NCI-H2227 (cell line): ENCODE data around the gene ENOX1.
A peak's percentile ranks its signal among the peaks of the same experiment; 100 is the strongest.
"Not testable (repeated sequence)": the region's sequence is repeated elsewhere in the genome, so short reads cannot be mapped to it uniquely, and the experiment has no call there.

ENCODE experiments used
- DNase-seq: peaks from one replicate; lab custom pipeline; 2025; ENCODE audit not compliant: unreplicated experiment; lab: John Stamatoyannopoulos, UW

Gene ENOX1

DNA sequence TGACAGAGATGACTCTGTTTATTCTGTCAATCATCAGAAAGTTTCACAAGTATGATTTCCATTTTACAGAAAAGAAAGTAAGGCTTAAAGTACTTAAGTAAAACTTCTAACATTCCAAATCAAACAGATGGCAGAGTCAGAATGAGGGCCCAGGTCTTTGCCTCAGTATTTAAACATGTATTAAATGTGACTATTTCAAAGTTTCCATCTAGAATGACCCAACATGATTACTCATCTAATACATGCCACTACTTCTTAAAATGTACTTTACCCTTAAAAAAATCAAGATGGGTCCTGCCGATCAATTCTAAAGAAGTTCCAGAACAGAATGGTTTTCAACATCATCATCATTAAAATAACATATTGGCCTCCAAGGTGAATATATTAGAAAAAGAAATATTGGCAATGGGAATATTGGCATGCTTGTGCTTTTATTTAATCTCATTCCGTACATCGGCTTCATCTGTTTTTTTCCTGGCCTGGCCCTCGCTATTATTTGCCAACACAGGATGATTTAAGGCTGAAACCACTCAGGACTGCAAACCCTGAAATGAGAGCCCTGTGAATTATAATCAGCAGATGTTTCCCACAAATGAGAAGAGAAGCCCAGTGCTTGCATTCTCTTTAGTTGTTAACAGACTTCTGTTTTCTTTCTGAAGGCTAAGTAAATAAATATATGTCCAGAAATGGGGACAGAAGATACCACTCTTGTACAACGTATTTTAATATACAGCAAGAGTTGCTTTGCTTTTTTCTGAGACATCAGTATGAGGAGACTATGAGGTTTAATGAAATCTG, 423.4 kb downstream of the ENOX1 start:
- no peak for DNase-seq

- DNase-seq: no peak
Measured at GRCh38 chr13:43362556-43362955, 424.2 kb downstream of the ENOX1 start.

DNA sequence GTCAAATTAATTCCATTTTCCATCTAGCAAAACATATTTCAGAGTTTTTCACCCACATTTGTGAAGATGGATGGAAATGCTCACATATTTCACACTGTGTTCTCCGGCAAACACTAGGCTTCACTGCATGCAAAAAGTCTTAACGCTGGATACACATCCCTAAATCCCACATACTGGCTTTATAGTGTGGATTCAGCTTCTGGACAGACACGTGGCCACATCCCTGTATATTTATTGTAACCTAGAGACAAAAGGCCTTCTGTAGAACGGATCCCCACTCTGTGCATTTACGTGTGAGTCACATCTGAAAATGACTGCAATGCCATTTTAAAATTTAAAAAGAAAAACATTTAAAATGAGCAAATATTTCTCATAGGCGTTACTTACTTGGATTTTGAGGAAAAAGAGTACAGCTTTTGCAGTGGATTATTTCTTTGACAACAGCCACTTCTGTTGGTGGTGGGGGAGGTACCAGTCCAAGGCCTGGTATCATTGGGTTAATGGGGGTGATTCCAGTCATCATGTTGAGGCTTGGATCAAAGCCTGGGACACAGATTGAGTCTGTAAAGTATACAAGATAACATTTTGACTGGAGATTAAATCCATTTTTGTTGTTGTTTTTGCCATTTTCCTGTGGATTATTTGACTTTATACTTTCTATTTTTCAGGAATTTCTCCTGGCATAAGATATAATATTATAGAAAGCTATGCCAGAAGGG, 425.7 kb downstream of the ENOX1 start:
- peak; percentile 4 for DNase-seq

DNA sequence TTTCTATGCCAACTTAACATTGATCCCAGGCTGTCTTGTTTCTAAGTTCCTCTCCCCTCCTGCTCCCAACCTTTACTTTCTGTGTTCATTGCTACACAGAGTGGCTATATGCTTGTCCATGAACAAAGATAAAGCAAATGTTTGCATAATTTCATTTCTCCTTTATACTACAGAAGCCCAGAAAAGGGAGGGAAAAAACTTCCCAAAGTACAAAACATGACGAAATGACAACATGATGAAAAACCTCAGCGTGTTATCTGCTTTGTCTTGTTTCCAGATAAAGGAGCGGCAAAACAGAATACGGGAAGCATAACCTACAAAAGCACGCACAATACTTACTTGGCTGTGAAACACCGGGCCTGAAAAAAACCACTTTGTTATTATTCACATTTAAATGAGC, 426.6 kb downstream of the ENOX1 start:
- no peak for DNase-seq

- DNase-seq: no peak
Measured at GRCh38 chr13:43359536-43359935, 427.2 kb downstream of the ENOX1 start.

DNA sequence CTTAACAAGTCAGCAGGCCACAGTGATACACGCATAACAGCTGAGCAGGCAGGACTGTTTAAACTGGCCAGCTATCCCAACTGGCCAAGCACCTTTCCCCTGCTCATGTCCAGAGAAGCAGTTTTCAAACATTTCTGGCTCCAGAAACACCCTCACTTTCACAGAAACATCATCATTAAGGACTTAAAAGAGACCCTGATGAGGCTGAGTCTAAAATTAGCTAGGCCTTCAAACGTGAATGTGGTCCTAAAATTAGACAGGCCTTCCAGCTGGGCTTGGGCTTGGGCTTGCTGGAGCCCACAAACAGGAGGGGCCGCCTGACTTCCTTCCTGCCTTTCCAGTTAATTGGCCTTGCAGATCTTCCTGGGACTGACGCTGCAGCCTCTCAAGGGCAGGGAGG, 429.2 kb downstream of the ENOX1 start:
- DNase-seq: no peak

DNA sequence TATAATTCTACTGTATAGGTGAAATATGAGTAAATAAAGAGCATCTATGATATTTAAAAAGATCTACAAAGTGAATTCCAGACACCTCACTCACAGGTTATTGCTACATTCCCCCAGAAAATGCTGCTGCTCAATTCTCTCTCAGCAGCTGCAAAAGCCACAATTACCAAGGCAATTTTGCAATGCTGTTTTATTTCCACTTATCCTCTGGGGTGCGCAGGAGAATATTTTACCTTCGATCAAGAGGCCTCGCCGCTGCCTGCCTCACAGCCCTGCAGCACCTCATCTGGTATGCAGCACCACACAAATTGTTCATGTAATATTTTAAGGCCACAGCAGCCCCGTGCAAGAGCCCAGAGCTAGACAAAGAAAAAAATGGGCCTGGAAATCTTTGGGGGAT, 430.2 kb downstream of the ENOX1 start:
- DNase-seq: peak; percentile 65

DNA sequence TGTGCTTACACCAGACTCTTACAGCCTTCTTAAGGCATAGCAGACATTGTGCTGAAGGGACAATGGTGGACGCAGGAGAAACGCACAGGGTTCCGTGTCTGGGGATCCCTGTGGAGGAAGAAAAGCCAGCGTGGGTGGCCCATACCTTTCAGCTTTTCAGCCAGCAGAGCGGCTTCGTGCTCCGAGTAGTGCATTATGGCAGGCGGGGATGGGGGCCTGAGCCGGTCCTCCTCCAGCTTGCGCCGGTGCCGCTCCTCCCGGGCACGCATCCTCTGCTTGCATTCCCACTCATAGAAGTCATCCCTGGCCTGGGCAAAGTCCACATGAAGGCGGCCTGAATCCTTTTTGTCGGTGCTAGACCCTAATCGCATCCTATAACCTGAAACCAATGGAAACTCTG, 431.0 kb downstream of the ENOX1 start:
- DNase-seq: no peak

DNA sequence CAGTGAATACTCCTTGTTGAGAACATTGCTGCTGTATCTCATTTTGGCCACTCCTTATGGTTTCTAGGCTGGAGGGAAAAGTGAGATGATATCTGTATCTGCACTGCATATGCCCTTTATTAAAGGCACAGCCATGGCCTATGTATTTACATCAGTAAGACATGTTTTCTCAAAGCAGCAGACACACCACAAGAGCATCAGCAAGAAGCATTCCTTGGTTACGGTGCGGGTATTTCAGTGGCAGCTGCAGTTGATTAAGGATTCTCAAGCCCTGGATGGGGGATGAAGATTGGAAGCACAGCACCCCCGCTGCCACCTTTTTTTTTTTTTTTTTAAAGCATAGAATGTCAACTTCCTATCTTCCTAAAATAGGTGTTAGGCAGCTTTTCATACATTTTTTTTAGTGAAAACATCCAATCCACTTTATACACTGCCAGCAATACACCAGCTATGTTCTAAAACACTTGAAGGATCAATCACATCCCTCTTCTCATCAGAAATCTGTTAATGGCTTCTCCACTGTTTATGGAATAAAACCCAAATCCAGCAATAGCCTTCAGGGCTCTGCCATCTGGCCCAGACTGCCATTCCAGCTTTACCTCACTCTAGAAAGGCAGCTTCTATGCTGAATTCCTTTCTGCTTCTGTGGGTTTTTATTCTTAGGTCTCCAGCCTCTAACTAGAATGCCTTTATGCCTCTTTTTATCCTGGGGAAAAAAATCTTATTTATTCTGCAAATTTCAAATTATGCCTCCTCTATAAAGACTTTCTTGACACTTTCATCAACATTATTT, 432.4 kb downstream of the ENOX1 start:
- DNase-seq: no peak

GRCh38 chr13:43353631-43354030, 433.1 kb downstream of the ENOX1 start:
- no peak for DNase-seq

DNA sequence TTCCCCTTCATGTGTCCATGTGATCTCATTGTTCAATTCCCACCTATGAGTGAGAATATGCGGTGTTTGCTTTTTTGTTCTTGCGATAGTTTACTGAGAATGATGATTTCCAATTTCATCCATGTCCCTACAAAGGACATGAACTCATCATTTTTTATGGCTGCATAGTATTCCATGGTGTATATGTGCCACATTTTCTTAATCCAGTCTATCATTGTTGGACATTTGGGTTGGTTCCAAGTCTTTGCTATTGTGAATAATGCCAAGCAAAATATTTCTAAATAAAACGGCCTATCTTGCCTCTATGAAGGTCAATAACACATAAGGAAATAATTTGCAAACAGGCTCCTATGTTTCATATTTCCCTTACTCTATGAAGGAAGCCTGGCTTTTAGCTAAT, 435.2 kb downstream of the ENOX1 start:
- DNase-seq: not testable (repeated sequence)

DNA sequence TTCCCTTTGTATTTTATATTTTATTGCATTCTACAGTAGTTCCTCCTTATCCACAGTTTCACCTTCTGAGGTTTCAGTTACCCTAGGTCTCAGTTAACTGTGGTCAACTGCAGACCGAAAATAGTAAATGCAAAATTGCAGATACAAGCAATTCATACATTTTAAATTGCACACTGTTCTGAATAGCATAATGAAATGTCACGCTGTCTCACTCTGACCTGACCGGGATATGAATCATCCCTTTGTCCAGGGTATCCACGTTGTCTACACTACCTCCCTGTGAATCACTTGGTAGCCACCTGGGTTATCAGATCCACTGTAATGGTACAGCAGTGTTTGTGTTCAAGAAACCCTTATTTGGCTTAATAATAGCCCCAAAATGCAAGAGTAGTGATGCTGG, 438.4 kb downstream of the ENOX1 start:
- DNase-seq: peak; percentile 11

- DNase-seq: no peak
Measured at GRCh38 chr13:43347877-43348276, 438.9 kb downstream of the ENOX1 start.

DNA sequence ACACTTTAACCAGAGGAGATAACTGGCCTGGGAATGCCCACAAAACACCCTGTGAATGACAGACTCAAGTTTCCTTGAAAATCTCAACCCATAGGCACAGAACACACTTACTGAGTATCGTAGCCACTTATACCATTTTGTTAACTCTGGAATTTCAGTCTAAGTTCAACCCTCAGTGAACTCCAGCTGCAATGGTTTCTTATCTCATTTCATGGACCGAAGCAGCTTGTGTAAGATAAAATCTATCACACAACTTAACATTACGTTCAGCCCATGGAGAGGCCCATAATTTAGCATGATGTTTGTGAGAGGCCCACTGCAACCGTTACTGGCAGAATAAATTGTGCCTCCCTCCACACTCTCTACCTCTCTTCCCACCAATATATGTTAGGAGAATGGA, 440.3 kb downstream of the ENOX1 start:
- DNase-seq: no peak

DNA sequence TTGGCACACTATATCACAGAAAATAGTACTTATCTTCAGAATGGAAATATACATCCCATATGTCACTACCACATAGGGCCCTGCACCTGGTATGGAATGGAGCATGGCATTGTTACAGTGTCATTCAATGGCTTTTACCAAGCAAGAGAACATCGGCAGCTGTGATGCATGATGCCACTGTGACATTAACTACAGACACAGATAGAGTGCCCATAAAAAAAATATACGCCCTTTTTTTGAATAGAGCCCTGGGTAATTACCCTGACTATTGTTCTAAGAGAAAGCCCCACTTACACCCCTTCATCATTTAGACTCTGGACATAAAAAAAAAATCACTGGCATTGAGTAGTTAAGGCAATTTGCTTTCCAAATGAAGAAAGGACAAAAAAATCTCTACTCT, 443.1 kb downstream of the ENOX1 start:
- no peak for DNase-seq

GRCh38 chr13:43339805-43340550, 446.8 kb downstream of the ENOX1 start:
- DNase-seq: no peak

DNA sequence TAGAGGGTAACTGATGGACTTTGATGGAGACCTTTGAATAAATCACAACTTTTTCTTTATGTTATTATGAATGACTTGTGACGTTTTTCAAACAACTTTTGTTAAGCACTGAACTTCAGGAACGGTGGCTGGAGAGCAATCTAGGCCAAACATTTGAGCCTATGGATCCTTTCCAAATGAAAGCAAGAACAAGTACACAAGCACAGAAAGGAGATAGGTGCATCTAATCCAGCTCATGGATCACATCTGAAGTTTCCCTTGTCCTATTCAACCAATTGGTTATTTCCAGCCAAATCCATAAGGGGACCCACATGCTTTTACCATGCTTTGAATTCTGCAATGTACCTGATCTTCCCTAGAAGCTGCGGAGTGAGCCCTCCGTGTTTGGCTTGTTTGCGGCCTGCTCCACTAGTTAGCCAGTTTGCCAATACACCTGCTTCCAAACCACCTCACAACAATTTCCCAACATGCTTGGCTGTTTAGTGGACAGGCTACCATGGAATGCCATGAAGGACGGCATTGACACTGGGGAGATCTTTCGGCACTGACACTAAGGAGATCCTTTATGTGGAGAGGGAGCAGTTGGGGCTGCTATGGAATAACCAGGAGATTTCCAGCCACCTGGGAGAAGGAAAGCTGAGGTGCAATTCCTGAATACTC, 447.5 kb downstream of the ENOX1 start:
- no peak for DNase-seq

DNA sequence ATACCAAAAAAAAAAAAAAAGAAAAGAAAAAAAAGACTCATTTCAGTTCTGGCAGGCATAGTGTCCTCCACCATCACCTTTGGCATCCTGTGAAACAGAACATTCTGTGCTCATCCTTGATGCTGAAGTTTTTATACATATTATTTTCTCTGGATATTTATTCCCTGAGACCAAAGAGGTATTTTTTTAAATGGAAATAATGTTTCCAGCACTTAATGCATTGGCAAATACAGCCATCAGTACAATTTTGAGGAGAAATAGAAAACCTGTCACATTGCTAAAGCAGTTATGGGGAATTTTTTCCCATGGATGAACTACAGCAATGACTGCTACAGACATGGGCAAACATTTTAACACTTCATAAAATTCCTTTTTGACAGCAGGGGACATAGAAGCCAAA, 451.0 kb downstream of the ENOX1 start:
- DNase-seq: no peak

DNA sequence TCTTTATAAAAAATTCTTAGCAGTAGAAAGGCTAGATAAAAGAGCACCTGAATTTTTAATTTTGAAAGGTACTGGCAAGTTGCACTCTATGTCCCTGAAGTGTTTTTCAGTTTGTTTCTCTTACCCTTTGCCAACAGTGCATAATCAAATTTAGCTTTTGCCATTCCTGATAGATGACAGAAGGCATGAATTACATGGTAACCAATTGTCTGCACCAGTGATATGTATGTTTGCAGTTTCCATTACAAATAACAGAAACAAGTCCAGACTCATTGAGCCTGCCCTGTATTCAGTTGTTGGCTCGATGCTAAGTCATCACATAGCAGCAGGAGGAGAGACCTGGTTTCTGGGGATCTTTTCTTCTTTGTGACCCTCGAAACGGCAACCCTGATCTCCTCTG, 453.6 kb downstream of the ENOX1 start:
- no peak for DNase-seq

- DNase-seq: no peak
Measured at GRCh38 chr13:43331672-43332071, 455.1 kb downstream of the ENOX1 start.

DNA sequence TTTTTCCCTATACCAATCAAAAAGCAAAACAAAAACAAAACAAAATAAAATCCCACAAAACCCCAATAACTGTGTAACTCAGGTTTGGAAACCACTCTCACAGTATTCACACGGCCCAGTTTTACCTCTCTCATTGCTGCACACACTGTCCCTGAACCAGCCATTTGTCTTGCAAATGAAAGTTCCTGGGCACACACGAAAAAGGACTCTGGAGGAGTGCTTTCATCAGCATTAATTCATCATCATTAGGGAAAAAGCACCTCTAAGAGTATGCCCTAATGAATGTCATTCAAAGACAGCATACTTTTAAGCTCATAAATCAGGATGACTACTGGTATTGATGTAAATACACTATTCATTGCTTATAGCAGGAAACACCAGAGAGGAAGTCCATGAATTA, 457.1 kb downstream of the ENOX1 start:
- no peak for DNase-seq
